ENCODE results near the gene HERPUD2.

DNA sequence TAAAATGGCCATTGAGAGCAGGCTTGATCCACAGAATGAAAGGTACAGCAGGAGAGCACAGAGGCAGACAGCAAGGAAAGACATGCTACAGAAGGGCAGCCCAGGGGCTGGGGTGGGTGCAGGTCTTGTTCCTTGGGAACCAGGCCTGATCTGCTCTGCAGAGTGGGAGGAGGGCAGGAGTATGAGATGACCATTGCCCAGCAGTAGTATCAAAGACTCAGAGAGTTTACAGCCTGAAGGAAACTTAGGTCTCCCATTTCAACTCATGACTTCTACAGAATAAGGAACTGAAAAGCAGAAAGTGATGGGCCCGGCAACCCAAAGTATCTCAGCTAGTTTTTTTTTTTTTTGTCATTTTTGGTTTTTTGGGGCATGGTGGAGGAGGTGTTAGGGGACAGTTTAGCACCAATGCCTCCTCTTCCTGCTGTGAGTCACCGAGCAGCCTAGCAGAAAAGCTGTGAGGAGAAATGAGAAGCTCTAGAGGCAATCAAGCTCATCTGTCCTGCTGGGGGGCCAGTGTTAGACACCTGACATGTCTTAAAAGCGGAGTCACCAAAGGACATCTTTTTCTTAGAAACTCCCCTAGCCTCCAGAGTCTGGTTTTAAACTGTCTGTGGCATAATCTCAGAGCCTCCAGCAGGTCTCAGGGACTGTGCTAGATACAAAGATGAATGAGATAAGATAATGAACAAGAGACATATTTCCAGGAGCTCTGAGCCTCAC lies 34.3 kb upstream of the HERPUD2 start:
- TF ChIP-seq POLR2AphosphoS5 (IDR thresholded peaks at IDR 0.05; ENCODE audit: insufficient read depth in 1 of 2, low read depth in 1 of 2) (no peak), CTCF (IDR thresholded peaks at IDR 0.05) (no peak)
